ENCODE measurements around the gene ST6GALNAC1. TPM values are rescaled to one million over a fixed set of nuclear protein-coding genes. Genes with fewer than 3 reads are reported as not detected.

ST6GALNAC1 gene
- total RNA-seq, 6 experiments from 2014 or later: not detected

- no peak overlapping the region for H3K4me3 Mint-ChIP-seq
- H3K36me3 Mint-ChIP-seq (ENCODE audit: low read depth): no peaks in the 10 kb centered on the region; the same call in 1 of the 2 replicates
- no peak for TF ChIP-seq CTCF (IDR thresholded peaks at IDR 0.05)
- H3K27me3 Mint-ChIP-seq (ENCODE audit: insufficient read depth): peaks cover 9% of the 10 kb centered on the region
- peaks cover 38% of the 10 kb centered on the region for H3K4me1 Mint-ChIP-seq (ENCODE audit: low read depth)
- no peak overlapping the region for H3K27ac Mint-ChIP-seq
- H3K9me3 Mint-ChIP-seq: peaks cover 4% of the 10 kb centered on the region; the same call in 1 of the 2 replicates
- no peak for DNase-seq
Observed at GRCh38 chr17:76599694-76600460, 43.7 kb downstream of the ST6GALNAC1 start.

- TF ChIP-seq CTCF (IDR thresholded peaks at IDR 0.05): no peak
- H3K4me1 Mint-ChIP-seq (ENCODE audit: low read depth): peaks cover 43% of the 10 kb centered on the region
- H3K4me3 Mint-ChIP-seq: no peak overlapping the region
- H3K36me3 Mint-ChIP-seq (ENCODE audit: low read depth): no peaks in the 10 kb centered on the region; the same call in 1 of the 2 replicates
- H3K27ac Mint-ChIP-seq: no peak overlapping the region
- H3K9me3 Mint-ChIP-seq: peaks cover 4% of the 10 kb centered on the region; the same call in 1 of the 2 replicates
- no peak for DNase-seq
- peaks cover 7% of the 10 kb centered on the region for H3K27me3 Mint-ChIP-seq (ENCODE audit: insufficient read depth)
Observed at GRCh38 chr17:76598004-76598439, 45.5 kb downstream of the ST6GALNAC1 start.

GRCh38 chr17:76597156-76598003, 46.2 kb downstream of the ST6GALNAC1 start:
- TF ChIP-seq CTCF (IDR thresholded peaks at IDR 0.05): no peak
- Mint-ChIP-seq H3K27me3 (ENCODE audit: insufficient read depth) (peaks cover 7% of the 10 kb centered on the region), H3K36me3 (ENCODE audit: low read depth) (no peaks in the 10 kb centered on the region), H3K4me1 (ENCODE audit: low read depth) (peaks cover 37% of the 10 kb centered on the region), H3K4me3 (no peak overlapping the region), H3K9me3 (peaks cover 4% of the 10 kb centered on the region; the same call in 1 of the 2 replicates), H3K27ac (no peak overlapping the region)
- DNase-seq: no peak

GRCh38 chr17:76594690-76595089, 48.9 kb downstream of the ST6GALNAC1 start:
- Mint-ChIP-seq H3K27me3 (ENCODE audit: insufficient read depth) (peaks cover 7% of the 10 kb centered on the region), H3K4me3 (no peak overlapping the region), H3K4me1 (ENCODE audit: low read depth) (peaks cover 20% of the 10 kb centered on the region), H3K9me3 (no peaks in the 10 kb centered on the region), H3K36me3 (ENCODE audit: low read depth) (no peaks in the 10 kb centered on the region), H3K27ac (no peak overlapping the region)
- no peak for TF ChIP-seq CTCF (IDR thresholded peaks at IDR 0.05)
- DNase-seq: no peak

- no peak for DNase-seq
- H3K4me1 Mint-ChIP-seq (ENCODE audit: low read depth): peaks cover 20% of the 10 kb centered on the region
- no peak overlapping the region for H3K27ac Mint-ChIP-seq
- peaks cover 10% of the 10 kb centered on the region for H3K27me3 Mint-ChIP-seq (ENCODE audit: insufficient read depth)
- H3K4me3 Mint-ChIP-seq: no peak overlapping the region
- no peak for TF ChIP-seq CTCF (IDR thresholded peaks at IDR 0.05)
- no peaks in the 10 kb centered on the region for H3K9me3 Mint-ChIP-seq
- H3K36me3 Mint-ChIP-seq (ENCODE audit: low read depth): no peaks in the 10 kb centered on the region
Observed at GRCh38 chr17:76593959-76594358, 49.6 kb downstream of the ST6GALNAC1 start.

Measured in HFFc6 (cell line).